ENCODE results near the gene NALF2. TPM values are rescaled to one million over a fixed set of nuclear protein-coding genes. Genes with fewer than 3 reads are reported as not detected.

The NALF2 gene
- polyA plus RNA-seq, 2 of the 4 experiments (the other 2 are of a cell fraction) = 1.4 to 2.1 TPM

GRCh38 chrX:69504626-69505612, 793 bp downstream of the NALF2 start:
- DNase-seq (ENCODE audit: low read depth in 1 of 2, low spot score in 1 of 2) = no peak
- 0% methylated on average over 1 of the region's 146 CpGs for WGBS (ENCODE audit: missing lambda C conversion rate)
- Histone ChIP-seq H3K27ac (peak overlapping the region; percentile 67 to 91), H3K4me2 (peak overlapping the region; percentile 93), H3K4me3 (peak overlapping the region; percentile 81), H3K4me1 (no peaks in the 10 kb centered on the region), H3K9me3 (no peaks in the 10 kb centered on the region)
- TF ChIP-seq ZFP36 (IDR thresholded peaks at IDR 0.05; ENCODE audit: borderline replicate concordance, partially characterized antibody) (no peak), EP300 (IDR thresholded peaks at IDR 0.05) (no peak), ZC3H11A (IDR thresholded peaks at IDR 0.05) (no peak), BCL3 (IDR thresholded peaks at IDR 0.05) (no peak), SMC3 (IDR thresholded peaks at IDR 0.05) (no peak), USF2 (IDR thresholded peaks at IDR 0.05) (no peak), ATOH8 (CRISPR knock-in tag; IDR thresholded peaks at IDR 0.05; ENCODE audit: low read depth) (no peak), HES2 (IDR thresholded peaks at IDR 0.05) (no peak), PHF8 (IDR thresholded peaks at IDR 0.05; ENCODE audit: borderline replicate concordance, low read depth) (no peak), EHF (CRISPR knock-in tag; IDR thresholded peaks at IDR 0.05) (no peak), POLR2AphosphoS2 (conservative IDR thresholded peaks at IDR 0.05; ENCODE audit: low read length) (no peak), HDAC2 (IDR thresholded peaks at IDR 0.05) (no peak), FOSL2 (IDR thresholded peaks at IDR 0.05) (no peak), FOSL2 (CRISPR knock-in tag; IDR thresholded peaks at IDR 0.05) (no peak), CBX2 (IDR thresholded peaks at IDR 0.05; ENCODE audit: borderline replicate concordance, low read depth) (no peak), FOXS1 (CRISPR knock-in tag; IDR thresholded peaks at IDR 0.05) (no peak)
- peak in 1 of 2 experiments; percentile 54; a peak in 4 of 6 replicates for ATAC-seq
- FAIRE-seq = no peak
- ChIA-PET CTCF (interaction anchor here (3.5 kb wide), 1 partner anchor 11 kb away, joined by 18 read pairs; no protein-coding TSS in a partner anchor), POLR2A (no interaction called here)

GRCh38 chrX:69505772-69506616, 1.9 kb downstream of the NALF2 start:
- H3K4me3 ChIP-seq = no peak overlapping the region

More at GRCh38 chrX:69505772-69506616, 1.9 kb downstream of the NALF2 start:
- WGBS (ENCODE audit: missing lambda C conversion rate) = 83% methylated on average over 18 of the region's 36 CpGs
- TF ChIP-seq TP53 (CRISPR knock-in tag; IDR thresholded peaks at IDR 0.05) = no peak
- Histone ChIP-seq H3K4me1 (no peaks in the 10 kb centered on the region), H3K27ac (no peak overlapping the region), H3K4me2 (no peak overlapping the region; the same call in 2 of the 3 replicates), H3K9me3 (no peaks in the 10 kb centered on the region)
- no peak for ATAC-seq
- POLR2A ChIA-PET = no interaction called here
- DNase-seq (ENCODE audit: low read depth in 1 of 2, low spot score in 1 of 2) = no peak
- CTCF ChIA-PET = interaction anchor here (3.5 kb wide), 1 partner anchor 12 kb away, joined by 18 read pairs; no protein-coding TSS in a partner anchor
- FAIRE-seq = no peak

Measured in A549 (cell line).